Testis (tissue), 3 donors: ENCODE results near the gene RPS6KA5. TPM values are rescaled to one million over a fixed set of nuclear protein-coding genes. Genes with fewer than 3 reads are reported as not detected.
"Not testable (repeated sequence)": the region's sequence is repeated elsewhere in the genome, so short reads cannot be mapped to it uniquely, and the experiment has no call there.

ENCODE experiments used
- DNase-seq: peaks from one replicate; pipeline ENCODE4 v3.0.0-alpha.2; 2019
- H3K27ac ChIP-seq, 2 donors: fragments of 200-600 bp; sonication (generic); one replicate each; pipeline ENCODE4 v1.5.1; 2019
- H3K27me3 ChIP-seq: fragments of 200-600 bp; sonication (generic); one replicate; pipeline ENCODE4 v1.5.1; 2019
- H3K36me3 ChIP-seq: fragments of 200-600 bp; sonication (generic); one replicate; pipeline ENCODE4 v1.5.1; 2017; ENCODE audit warnings: low read depth; ENCODE audit errors: missing control alignments
- H3K4me1 ChIP-seq: fragments of 200-600 bp; sonication (generic); one replicate; pipeline ENCODE4 v1.5.1; 2019
- H3K4me3 ChIP-seq, 2 donors: fragments of 200-600 bp; sonication (generic); one replicate each; pipeline ENCODE4 v1.5.1; 2017 to 2019
- H3K9me3 ChIP-seq: fragments of 200-600 bp; sonication (generic); one replicate; pipeline ENCODE4 v1.5.1; 2017
- POLR2A ChIP-seq: fragments of 450-650 bp; IDR thresholded peaks from one replicate; pipeline ENCODE4 v1.6.1; 2017; ENCODE audit warnings: antibody characterized with exemption, mild to moderate bottlenecking, moderate library complexity
- whole genome bisulfite sequencing, 2 donors: methylation state at CpG; one replicate each; pipeline ENCODE4 v1.1.5; 2018; 5-methylcytosine and 5-hydroxymethylcytosine counted together
- intact Hi-C: fragments of 100-400 bp; cut with DNase I; formaldehyde crosslinking; loops from one replicate; pipeline ENCODE4 v1.15.1; 2023; ENCODE audit warnings: low total_unique reads
- polyA plus RNA-seq: library from polyadenylated mRNA; stranded (reverse); fragments of 350-450 nt; fragmentation: Illumina TruSeq; extraction: RNeasy Lipid Tissue Mini Kit (QIAGEN cat#74804); gene quantifications from one replicate; pipeline ENCODE4 v1.2.3, GENCODE V29; 2014; ENCODE audit warnings: low read depth, low replicate concordance; ENCODE audit not compliant: insufficient read depth
- total RNA-seq, 2 donors: library from RNA; depleted of rRNA; stranded (reverse); fragments of >200 nt; gene quantifications; one replicate each; pipeline ENCODE4 v1.2.3, GENCODE V29; 2016
- TF ChIP-seq, protein P1 (sequence below), 3 experiments: fragments of 450-650 bp in 2 of 3; fragments of 200-600 bp in 1 of 3; sonication (generic) in 1 of 3; IDR thresholded peaks; one replicate each; pipeline ENCODE4 v1.5.1; 2016 to 2019; ENCODE audit warnings: antibody characterized with exemption in 3 of 3, mild to moderate bottlenecking in 2 of 3, moderate library complexity in 1 of 3

Gene RPS6KA5
- total and polyA plus RNA-seq, 3 donors from 2014 or later: 6.4 to 11.0 (median 9.4) TPM

DNA sequence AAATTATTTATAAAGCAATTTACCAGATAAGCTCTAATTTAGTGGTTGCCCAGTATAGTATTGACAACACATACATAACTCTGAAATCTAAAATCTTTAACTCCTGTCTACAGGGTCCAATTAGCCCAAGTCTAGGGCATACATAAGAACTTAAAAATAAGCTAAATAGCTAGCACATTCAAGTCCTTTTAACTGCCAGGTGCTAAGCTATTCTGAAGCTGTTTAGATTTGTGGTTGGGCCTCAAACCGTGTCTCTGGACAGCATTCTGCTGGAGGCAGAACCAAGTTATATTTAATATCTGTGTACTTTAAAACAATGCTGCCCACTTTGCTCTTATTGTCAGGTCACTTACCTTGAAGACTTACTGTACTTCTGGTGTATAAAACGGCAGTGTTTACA, 19.0 kb downstream of the RPS6KA5 start:
- Histone ChIP-seq H3K36me3 (no peaks in the 10 kb centered on the region), H3K9me3 (no peaks in the 10 kb centered on the region), H3K27me3 (no peaks in the 10 kb centered on the region), H3K4me1 (no peaks in the 10 kb centered on the region), H3K4me3 (no peak overlapping the region), H3K27ac (no peak overlapping the region)
- DNase-seq: no peak
- TF ChIP-seq, protein P1, sequence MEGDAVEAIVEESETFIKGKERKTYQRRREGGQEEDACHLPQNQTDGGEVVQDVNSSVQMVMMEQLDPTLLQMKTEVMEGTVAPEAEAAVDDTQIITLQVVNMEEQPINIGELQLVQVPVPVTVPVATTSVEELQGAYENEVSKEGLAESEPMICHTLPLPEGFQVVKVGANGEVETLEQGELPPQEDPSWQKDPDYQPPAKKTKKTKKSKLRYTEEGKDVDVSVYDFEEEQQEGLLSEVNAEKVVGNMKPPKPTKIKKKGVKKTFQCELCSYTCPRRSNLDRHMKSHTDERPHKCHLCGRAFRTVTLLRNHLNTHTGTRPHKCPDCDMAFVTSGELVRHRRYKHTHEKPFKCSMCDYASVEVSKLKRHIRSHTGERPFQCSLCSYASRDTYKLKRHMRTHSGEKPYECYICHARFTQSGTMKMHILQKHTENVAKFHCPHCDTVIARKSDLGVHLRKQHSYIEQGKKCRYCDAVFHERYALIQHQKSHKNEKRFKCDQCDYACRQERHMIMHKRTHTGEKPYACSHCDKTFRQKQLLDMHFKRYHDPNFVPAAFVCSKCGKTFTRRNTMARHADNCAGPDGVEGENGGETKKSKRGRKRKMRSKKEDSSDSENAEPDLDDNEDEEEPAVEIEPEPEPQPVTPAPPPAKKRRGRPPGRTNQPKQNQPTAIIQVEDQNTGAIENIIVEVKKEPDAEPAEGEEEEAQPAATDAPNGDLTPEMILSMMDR (IDR thresholded peaks at IDR 0.05): no peak
- TF ChIP-seq POLR2A: no peak
- WGBS, 2 donors: 50 to 53% methylated on average over 2 of the region's 2 CpGs
- intact Hi-C loops: no loop called here

DNA sequence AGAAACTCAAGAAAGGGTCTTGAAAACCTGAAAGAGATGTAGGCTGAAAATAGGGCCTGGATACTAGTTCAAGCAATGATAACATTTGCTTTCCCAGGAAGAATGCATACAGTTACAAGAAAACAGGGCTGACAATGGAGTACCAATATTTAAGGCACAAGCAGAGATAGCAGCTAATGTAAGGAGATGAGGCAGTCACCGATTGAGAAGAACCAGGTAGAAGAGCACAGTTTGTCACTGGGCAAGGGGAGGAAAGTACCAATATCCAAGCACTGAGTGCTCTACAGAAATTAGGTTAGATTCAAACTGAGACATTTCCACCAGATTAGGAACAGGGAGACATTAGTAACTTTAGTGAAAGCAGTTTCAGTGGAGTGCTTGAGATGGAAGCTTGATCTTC, 19.9 kb downstream of the RPS6KA5 start:
- no peak for DNase-seq
- Histone ChIP-seq H3K9me3 (no peaks in the 10 kb centered on the region), H3K4me3 (no peak overlapping the region), H3K27ac (no peak overlapping the region), H3K36me3 (no peaks in the 10 kb centered on the region), H3K27me3 (no peaks in the 10 kb centered on the region), H3K4me1 (no peaks in the 10 kb centered on the region)
- TF ChIP-seq, protein P1 (IDR thresholded peaks at IDR 0.05): no peak
- intact Hi-C loops: no loop called here
- 95 to 96% methylated on average over 1 of the region's 1 CpG for WGBS, 2 donors

DNA sequence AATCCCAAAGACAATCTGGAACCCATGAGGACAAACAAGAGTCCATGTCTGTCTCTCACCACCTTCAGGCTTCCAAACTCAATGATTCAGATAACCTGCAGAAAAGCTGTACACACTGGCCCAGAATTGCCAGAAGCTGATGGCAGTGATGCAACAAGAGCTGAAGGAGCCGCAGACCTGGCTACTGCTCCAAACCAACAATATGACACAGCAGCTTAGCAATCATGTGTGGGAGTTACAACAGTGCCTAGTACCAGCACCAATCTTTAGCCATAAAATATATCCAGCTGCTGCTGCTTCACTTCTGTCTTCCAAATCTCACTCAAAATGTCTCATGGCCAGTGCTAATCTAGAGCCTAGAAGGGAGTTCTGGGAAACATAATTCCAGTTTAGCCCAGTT, 22.0 kb downstream of the RPS6KA5 start:
- no peak for DNase-seq
- TF ChIP-seq, protein P1 (IDR thresholded peaks at IDR 0.05): no peak
- no peak for TF ChIP-seq POLR2A
- H3K9me3 ChIP-seq: no peaks in the 10 kb centered on the region
- H3K27ac ChIP-seq: no peak overlapping the region
- no peaks in the 10 kb centered on the region for H3K36me3 ChIP-seq
- H3K27me3 ChIP-seq: no peaks in the 10 kb centered on the region
- WGBS, 2 donors: 100% methylated on average over 1 of the region's 1 CpG
- intact Hi-C loops: no loop called here
- no peaks in the 10 kb centered on the region for H3K4me1 ChIP-seq
- no peak overlapping the region for H3K4me3 ChIP-seq

DNA sequence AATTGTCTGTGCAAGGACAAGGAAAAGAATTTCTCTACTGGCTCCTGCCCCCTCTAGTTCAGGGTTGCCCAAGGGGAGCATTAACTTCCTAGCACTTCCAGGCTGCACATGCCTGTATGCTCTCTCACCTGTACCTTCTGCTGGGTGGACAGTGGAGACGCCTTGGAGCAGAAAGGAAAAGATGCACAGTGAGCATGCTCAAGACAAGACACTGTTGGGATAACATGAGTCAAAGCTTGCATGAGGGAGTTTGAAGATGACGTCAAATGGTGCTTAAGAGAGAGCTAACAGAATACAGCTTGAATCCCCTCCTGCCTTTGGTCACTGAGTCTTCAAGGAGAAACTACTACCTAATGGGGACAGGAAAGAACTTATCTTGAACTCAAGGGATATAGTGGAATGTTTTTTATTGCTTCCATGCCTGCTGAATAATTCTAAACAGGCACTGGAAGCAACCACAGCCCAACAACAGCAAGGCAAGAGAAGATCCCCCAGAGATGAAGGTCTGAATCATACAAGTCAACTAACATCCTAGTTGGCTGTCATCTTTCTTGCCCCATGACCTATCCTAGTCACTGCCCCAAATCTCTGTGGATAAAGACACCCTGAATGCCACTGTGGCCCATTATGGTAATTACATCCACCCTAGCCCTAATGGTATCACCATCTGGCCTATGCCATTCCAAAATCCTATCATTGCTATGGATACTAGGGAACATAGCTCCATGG, 23.5 kb downstream of the RPS6KA5 start:
- H3K27ac ChIP-seq: no peak overlapping the region
- 92 to 94% methylated on average over 2 of the region's 2 CpGs for WGBS, 2 donors
- H3K4me1 ChIP-seq: no peaks in the 10 kb centered on the region
- H3K27me3 ChIP-seq: no peaks in the 10 kb centered on the region
- H3K4me3 ChIP-seq: no peak overlapping the region
- no peaks in the 10 kb centered on the region for H3K9me3 ChIP-seq
- intact Hi-C loops: no loop called here
- H3K36me3 ChIP-seq: no peaks in the 10 kb centered on the region
- no peak for DNase-seq
- no peak for TF ChIP-seq POLR2A
- TF ChIP-seq, protein P1 (IDR thresholded peaks at IDR 0.05): no peak

DNA sequence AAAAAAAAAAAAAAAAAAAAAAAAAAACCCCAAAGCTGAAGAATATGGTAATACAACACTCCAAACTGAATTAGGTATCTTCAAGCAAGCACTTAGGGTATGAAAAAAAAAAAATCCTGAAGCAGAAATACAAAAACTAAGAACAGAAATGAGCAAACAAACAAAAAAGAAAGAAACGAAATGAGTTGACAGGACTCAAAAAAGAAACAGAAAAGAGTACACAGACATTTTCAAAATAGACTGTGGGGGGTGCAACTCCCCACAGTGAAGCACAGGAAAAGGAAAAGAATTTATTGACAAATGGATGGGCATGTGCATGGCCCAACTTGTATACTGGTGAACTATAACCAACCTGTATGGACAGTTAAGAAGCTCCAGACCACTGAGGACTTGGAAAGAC, 24.6 kb downstream of the RPS6KA5 start:
- Histone ChIP-seq H3K4me1 (no peaks in the 10 kb centered on the region), H3K4me3 (no peak overlapping the region), H3K36me3 (no peaks in the 10 kb centered on the region), H3K9me3 (no peaks in the 10 kb centered on the region), H3K27me3 (no peaks in the 10 kb centered on the region), H3K27ac (no peak overlapping the region)
- intact Hi-C loops: no loop called here
- WGBS, 2 donors: 83 to 85% methylated on average over 1 of the region's 1 CpG
- no peak for TF ChIP-seq POLR2A
- TF ChIP-seq, protein P1 (IDR thresholded peaks at IDR 0.05): no peak
- no peak for DNase-seq

DNA sequence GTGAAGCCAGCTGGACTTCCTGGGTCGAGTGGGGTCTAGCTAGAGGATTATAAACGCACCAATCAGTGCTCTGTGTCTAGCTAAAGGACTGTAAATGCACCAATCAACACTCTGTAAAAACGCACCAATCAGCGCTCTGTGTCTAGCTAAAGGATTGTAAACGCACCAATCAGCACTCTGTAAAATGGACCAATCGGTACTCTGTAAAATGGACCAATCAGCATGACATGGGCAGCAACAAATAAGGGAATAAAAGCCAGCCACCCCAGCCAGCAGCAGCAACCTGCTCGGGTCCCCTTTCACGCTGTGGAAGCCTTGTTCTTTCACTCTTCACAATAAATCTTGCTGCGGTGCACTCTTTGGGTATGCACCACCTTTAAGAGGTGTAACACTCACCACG, 26.1 kb downstream of the RPS6KA5 start:
- intact Hi-C loops, H3K4me1 ChIP-seq, H3K27ac ChIP-seq, H3K36me3 ChIP-seq, H3K27me3 ChIP-seq, DNase-seq, H3K9me3 ChIP-seq, H3K4me3 ChIP-seq: not testable (repeated sequence)
- 85 to 90% methylated on average over 10 of the region's 10 CpGs for WGBS, 2 donors
